Stimulated activated effector memory CD8-positive, alpha-beta T cell treated with anti-CD3 and anti-CD28 coated beads, Interleukin-12 subunit alpha, Interleukin-12 subunit beta, amount 100 ng/mL, for 72 hours (primary cell): ENCODE data around the gene PBX3.

ENCODE experiments used
- ATAC-seq: fragments of 150-1000 bp; cut with Tn5 transposase; 2 replicates; pipeline ENCODE4 v1.10.0; 2021
- DNase-seq, 2 donors: peaks; one replicate each; pipeline ENCODE4 v3.0.0; 2021 to 2022; ENCODE audit warnings: low spot score in 2 of 2
- H3K27ac Mint-ChIP-seq: one replicate; pipeline ENCODE4 v1.8.0; 2022; ENCODE audit warnings: mild to moderate bottlenecking, mixed read lengths
- H3K36me3 Mint-ChIP-seq: one replicate; pipeline ENCODE4 v1.8.0; 2022; ENCODE audit warnings: mild to moderate bottlenecking, mixed read lengths
- H3K4me1 Mint-ChIP-seq: one replicate; pipeline ENCODE4 v1.8.0; 2022; ENCODE audit warnings: mixed read lengths
- H3K4me3 Mint-ChIP-seq: one replicate; pipeline ENCODE4 v1.8.0; 2022; ENCODE audit warnings: mild to moderate bottlenecking, mixed read lengths
- H3K9me3 Mint-ChIP-seq: one replicate; pipeline ENCODE4 v1.8.0; 2022; ENCODE audit warnings: mixed read lengths

PBX3 gene

GRCh38 chr9:125782718-125783117, 35.5 kb downstream of the PBX3 start:
- no peaks in the 10 kb centered on the region for H3K9me3 Mint-ChIP-seq
- H3K4me1 Mint-ChIP-seq = peaks cover 16% of the 10 kb centered on the region

GRCh38 chr9:125784286-125785049, 37.3 kb downstream of the PBX3 start:
- no peak for ATAC-seq
- H3K36me3 Mint-ChIP-seq = no peaks in the 10 kb centered on the region
- H3K4me1 Mint-ChIP-seq = peaks cover 17% of the 10 kb centered on the region
- H3K4me3 Mint-ChIP-seq = peak overlapping the region; percentile 31
- H3K27ac Mint-ChIP-seq = peak overlapping the region; percentile 65
- DNase-seq = no peak
- no peaks in the 10 kb centered on the region for H3K9me3 Mint-ChIP-seq

More at GRCh38 chr9:125782718-125783117, 35.5 kb downstream of the PBX3 start:
- no peaks in the 10 kb centered on the region for H3K36me3 Mint-ChIP-seq
- no peak overlapping the region for H3K27ac Mint-ChIP-seq
- H3K4me3 Mint-ChIP-seq = no peak overlapping the region
- DNase-seq (no peak), ATAC-seq (no peak)

- H3K4me1 Mint-ChIP-seq = peaks cover 17% of the 10 kb centered on the region
- ATAC-seq = peak; percentile 87
- H3K36me3 Mint-ChIP-seq = no peaks in the 10 kb centered on the region
- H3K4me3 Mint-ChIP-seq = peak overlapping the region; percentile 31
- DNase-seq = peak; percentile 8 to 51
- peak overlapping the region; percentile 65 for H3K27ac Mint-ChIP-seq
- no peaks in the 10 kb centered on the region for H3K9me3 Mint-ChIP-seq
These were observed 38.1 kb downstream of the PBX3 start for GRCh38 chr9:125785248-125785751.

GRCh38 chr9:125787715-125788114, 40.5 kb downstream of the PBX3 start:
- Mint-ChIP-seq H3K4me1 (peaks cover 17% of the 10 kb centered on the region), H3K27ac (no peak overlapping the region), H3K9me3 (no peaks in the 10 kb centered on the region), H3K4me3 (no peak overlapping the region), H3K36me3 (no peaks in the 10 kb centered on the region)
- DNase-seq (no peak), ATAC-seq (no peak)

GRCh38 chr9:125789196-125789595, 42.0 kb downstream of the PBX3 start:
- no peak overlapping the region for H3K27ac Mint-ChIP-seq
- H3K4me1 Mint-ChIP-seq = peaks cover 17% of the 10 kb centered on the region
- DNase-seq = no peak
- no peaks in the 10 kb centered on the region for H3K36me3 Mint-ChIP-seq
- no peak overlapping the region for H3K4me3 Mint-ChIP-seq
- peak; percentile 24 for ATAC-seq
- H3K9me3 Mint-ChIP-seq = no peaks in the 10 kb centered on the region

GRCh38 chr9:125794708-125795107, 47.5 kb downstream of the PBX3 start:
- no peak for DNase-seq
- Mint-ChIP-seq H3K36me3 (no peaks in the 10 kb centered on the region), H3K27ac (no peak overlapping the region), H3K9me3 (no peaks in the 10 kb centered on the region), H3K4me1 (no peaks in the 10 kb centered on the region), H3K4me3 (no peak overlapping the region)
- ATAC-seq = no peak

- no peak overlapping the region for H3K27ac Mint-ChIP-seq
- H3K4me1 Mint-ChIP-seq = no peaks in the 10 kb centered on the region
- ATAC-seq (no peak), DNase-seq (no peak)
- H3K4me3 Mint-ChIP-seq = no peak overlapping the region
- no peaks in the 10 kb centered on the region for H3K9me3 Mint-ChIP-seq
- no peaks in the 10 kb centered on the region for H3K36me3 Mint-ChIP-seq
These were observed 48.9 kb downstream of the PBX3 start for GRCh38 chr9:125795970-125796596.

GRCh38 chr9:125797930-125798329, 50.8 kb downstream of the PBX3 start:
- no peaks in the 10 kb centered on the region for H3K4me1 Mint-ChIP-seq
- no peaks in the 10 kb centered on the region for H3K36me3 Mint-ChIP-seq
- no peaks in the 10 kb centered on the region for H3K9me3 Mint-ChIP-seq
- H3K27ac Mint-ChIP-seq = no peak overlapping the region
- ATAC-seq (no peak), DNase-seq (no peak)
- no peak overlapping the region for H3K4me3 Mint-ChIP-seq

GRCh38 chr9:125803526-125803925, 56.4 kb downstream of the PBX3 start:
- Mint-ChIP-seq H3K36me3 (no peaks in the 10 kb centered on the region), H3K27ac (no peak overlapping the region), H3K4me1 (no peaks in the 10 kb centered on the region), H3K9me3 (no peaks in the 10 kb centered on the region), H3K4me3 (no peak overlapping the region)
- ATAC-seq (no peak), DNase-seq (no peak)

GRCh38 chr9:125805057-125805456, 57.9 kb downstream of the PBX3 start:
- ATAC-seq (no peak), DNase-seq (no peak)
- no peak overlapping the region for H3K4me3 Mint-ChIP-seq
- H3K27ac Mint-ChIP-seq = no peak overlapping the region
- no peaks in the 10 kb centered on the region for H3K4me1 Mint-ChIP-seq
- no peaks in the 10 kb centered on the region for H3K36me3 Mint-ChIP-seq
- no peaks in the 10 kb centered on the region for H3K9me3 Mint-ChIP-seq

- Mint-ChIP-seq H3K4me3 (no peak overlapping the region), H3K27ac (no peak overlapping the region), H3K9me3 (no peaks in the 10 kb centered on the region), H3K36me3 (no peaks in the 10 kb centered on the region), H3K4me1 (no peaks in the 10 kb centered on the region)
- ATAC-seq (no peak), DNase-seq (no peak)
These were observed 58.4 kb downstream of the PBX3 start for GRCh38 chr9:125805586-125805985.

GRCh38 chr9:125807079-125807478, 59.9 kb downstream of the PBX3 start:
- H3K9me3 Mint-ChIP-seq = no peaks in the 10 kb centered on the region
- H3K4me3 Mint-ChIP-seq = no peak overlapping the region
- DNase-seq (no peak), ATAC-seq (no peak)
- no peaks in the 10 kb centered on the region for H3K36me3 Mint-ChIP-seq
- no peak overlapping the region for H3K27ac Mint-ChIP-seq
- no peaks in the 10 kb centered on the region for H3K4me1 Mint-ChIP-seq

- no peaks in the 10 kb centered on the region for H3K9me3 Mint-ChIP-seq
- DNase-seq (no peak), ATAC-seq (no peak)
- H3K4me1 Mint-ChIP-seq = no peaks in the 10 kb centered on the region
- H3K27ac Mint-ChIP-seq = no peak overlapping the region
- H3K4me3 Mint-ChIP-seq = no peak overlapping the region
- H3K36me3 Mint-ChIP-seq = no peaks in the 10 kb centered on the region
These were observed 63.0 kb downstream of the PBX3 start for GRCh38 chr9:125810161-125810560.

- ATAC-seq (no peak), DNase-seq (no peak)
- H3K36me3 Mint-ChIP-seq = no peaks in the 10 kb centered on the region
- H3K9me3 Mint-ChIP-seq = no peaks in the 10 kb centered on the region
- no peaks in the 10 kb centered on the region for H3K4me1 Mint-ChIP-seq
- no peak overlapping the region for H3K27ac Mint-ChIP-seq
- H3K4me3 Mint-ChIP-seq = no peak overlapping the region
These were observed 63.8 kb downstream of the PBX3 start for GRCh38 chr9:125811002-125811401.

- H3K4me3 Mint-ChIP-seq = no peak overlapping the region
- no peaks in the 10 kb centered on the region for H3K4me1 Mint-ChIP-seq
- H3K9me3 Mint-ChIP-seq = no peaks in the 10 kb centered on the region
- ATAC-seq (no peak), DNase-seq (no peak)
- H3K27ac Mint-ChIP-seq = no peak overlapping the region
- H3K36me3 Mint-ChIP-seq = no peaks in the 10 kb centered on the region
These were observed 65.2 kb downstream of the PBX3 start for GRCh38 chr9:125812403-125812802.

GRCh38 chr9:125815568-125815967, 68.4 kb downstream of the PBX3 start:
- Mint-ChIP-seq H3K36me3 (no peaks in the 10 kb centered on the region), H3K4me1 (no peaks in the 10 kb centered on the region), H3K4me3 (no peak overlapping the region), H3K9me3 (no peaks in the 10 kb centered on the region), H3K27ac (no peak overlapping the region)
- ATAC-seq (no peak), DNase-seq (no peak)
